ENCODE data around the gene CCT3.

The CCT3 gene

DNA sequence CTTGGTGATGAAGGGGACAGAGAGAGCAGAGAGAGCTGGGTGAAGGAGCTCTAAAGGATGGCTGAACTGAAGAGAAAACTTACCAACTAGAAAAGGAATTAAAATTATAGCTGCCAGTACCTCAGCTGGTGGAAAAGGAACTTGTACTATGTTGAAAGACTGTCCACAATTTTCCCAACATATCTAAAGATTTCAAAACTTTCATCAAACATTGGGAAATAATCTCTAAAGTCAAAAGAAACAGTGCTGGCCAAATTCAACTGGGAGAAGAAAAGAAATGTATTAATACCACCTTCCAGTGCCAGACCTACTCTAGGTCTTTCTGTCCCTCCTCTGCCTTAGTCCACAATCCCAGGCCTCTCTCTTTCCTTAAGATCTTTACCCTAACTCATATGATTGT lies 61.6 kb downstream of the CCT3 start:
- DNase-seq = no peak

- DNase-seq = no peak
These were observed 67.8 kb downstream of the CCT3 start for GRCh38 chr1:156270314-156270713.

- DNase-seq = no peak
These were observed 69.8 kb downstream of the CCT3 start for GRCh38 chr1:156268336-156268735.

DNA sequence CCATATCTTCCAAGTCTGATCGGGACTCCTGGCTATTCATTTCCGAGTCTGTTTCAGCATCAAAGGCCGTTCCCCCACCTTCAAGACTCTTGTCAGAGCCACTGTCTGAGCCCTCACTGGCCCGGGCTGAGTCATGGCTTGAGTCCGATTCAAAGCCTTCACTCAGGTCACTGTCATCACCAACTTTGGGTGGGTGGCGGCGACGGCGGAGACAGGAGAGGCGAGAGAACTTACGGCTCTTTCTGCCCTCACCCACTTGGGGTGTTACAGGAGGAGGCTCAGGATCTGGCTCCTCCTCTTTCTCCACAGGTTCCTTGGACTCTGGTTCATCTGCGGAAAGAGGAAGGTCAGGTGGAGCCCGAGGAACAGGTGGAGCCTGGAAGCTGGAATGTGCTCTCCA lies 72.0 kb downstream of the CCT3 start:
- no peak for DNase-seq

DNA sequence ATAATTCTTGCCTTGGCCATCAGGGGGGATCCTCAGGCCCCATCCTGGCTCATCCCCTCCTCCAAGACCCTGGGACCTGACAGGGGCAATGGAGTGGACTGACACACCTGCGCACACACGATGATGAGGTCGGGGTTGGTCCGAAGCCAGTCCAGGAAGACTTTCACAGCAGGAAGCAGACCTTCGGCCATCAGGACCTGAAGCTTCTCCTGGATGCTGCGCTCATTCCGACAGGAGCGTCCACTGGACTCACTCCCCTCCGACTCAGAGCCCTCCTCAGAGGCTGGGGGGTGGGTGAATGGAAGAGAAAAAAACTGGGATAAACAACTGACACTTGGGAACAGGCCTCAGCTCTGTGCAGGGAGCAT lies 74.8 kb downstream of the CCT3 start:
- DNase-seq = no peak

GRCh38 chr1:156262461-156263287 lies 75.4 kb downstream of the CCT3 start:
- no peak for DNase-seq

DNA sequence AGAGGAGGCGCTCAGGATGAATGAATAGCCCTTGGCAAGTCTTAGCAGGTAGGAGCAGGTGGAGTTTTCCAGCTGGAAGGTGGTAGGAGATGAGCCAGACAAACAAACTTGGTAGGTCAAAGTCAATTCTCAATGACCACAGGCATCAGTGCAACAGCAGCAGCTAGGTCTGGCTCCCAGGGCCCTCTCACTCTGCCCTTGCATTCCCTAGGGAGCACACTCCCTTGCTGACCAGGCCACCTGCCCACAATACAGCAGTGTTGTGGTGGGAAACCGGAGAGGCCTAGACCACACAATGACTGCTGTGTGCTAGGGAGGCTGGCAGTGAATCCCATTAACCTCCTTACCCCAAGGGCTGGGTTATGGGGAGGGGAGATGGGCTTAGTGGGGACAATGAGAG lies 77.2 kb downstream of the CCT3 start:
- DNase-seq = peak; percentile 52

- DNase-seq = peak; percentile 59
These were observed 78.3 kb downstream of the CCT3 start for GRCh38 chr1:156259805-156260204.
